ENCODE results near the gene SMAD5.
A peak's percentile ranks its signal among the peaks of the same experiment; 100 is the strongest.

The SMAD5 gene

GRCh38 chr5:136198453-136198852 lies 65.8 kb downstream of the SMAD5 start:
- no peak for DNase-seq

GRCh38 chr5:136199408-136199807 lies 66.8 kb downstream of the SMAD5 start:
- DNase-seq: no peak

- DNase-seq: no peak
These were observed 67.5 kb downstream of the SMAD5 start for GRCh38 chr5:136200130-136200529.

GRCh38 chr5:136200761-136201160 lies 68.1 kb downstream of the SMAD5 start:
- no peak for DNase-seq

- no peak for DNase-seq
These were observed 69.2 kb downstream of the SMAD5 start for GRCh38 chr5:136201870-136202269.

GRCh38 chr5:136202469-136203205 lies 70.0 kb downstream of the SMAD5 start:
- DNase-seq: no peak

- no peak for DNase-seq
These were observed 70.8 kb downstream of the SMAD5 start for GRCh38 chr5:136203303-136203922.

GRCh38 chr5:136205061-136205702 lies 72.5 kb downstream of the SMAD5 start:
- DNase-seq: no peak

GRCh38 chr5:136205941-136206340 lies 73.3 kb downstream of the SMAD5 start:
- DNase-seq: no peak

- DNase-seq: no peak
These were observed 73.7 kb downstream of the SMAD5 start for GRCh38 chr5:136206361-136206760.

GRCh38 chr5:136207631-136208030 lies 75.0 kb downstream of the SMAD5 start:
- DNase-seq: no peak

GRCh38 chr5:136208916-136209315 lies 76.3 kb downstream of the SMAD5 start:
- no peak for DNase-seq

- DNase-seq: no peak
These were observed 76.8 kb downstream of the SMAD5 start for GRCh38 chr5:136209346-136209910.

GRCh38 chr5:136210259-136210658 lies 77.6 kb downstream of the SMAD5 start:
- no peak for DNase-seq

GRCh38 chr5:136211282-136212040 lies 78.8 kb downstream of the SMAD5 start:
- no peak for DNase-seq

- peak; percentile 1 to 13 for DNase-seq
These were observed 79.6 kb downstream of the SMAD5 start for GRCh38 chr5:136212252-136212721.

- DNase-seq: no peak
These were observed 81.4 kb downstream of the SMAD5 start for GRCh38 chr5:136213919-136214493.

GRCh38 chr5:136215812-136216211 lies 83.2 kb downstream of the SMAD5 start:
- no peak for DNase-seq

GRCh38 chr5:136216230-136216629 lies 83.6 kb downstream of the SMAD5 start:
- DNase-seq: no peak

GRCh38 chr5:136221340-136221739 lies 88.7 kb downstream of the SMAD5 start:
- DNase-seq: no peak

- no peak for DNase-seq
These were observed 90.1 kb downstream of the SMAD5 start for GRCh38 chr5:136222580-136223235.

GRCh38 chr5:136225796-136226195 lies 93.2 kb downstream of the SMAD5 start:
- DNase-seq: no peak

Measured in hippocampal formation (tissue), 2 donors.